GM19099 (cell line): Measurements from ENCODE around the gene PDE1A.

Source experiments
- POLR2A ChIP-seq: IDR thresholded peaks from 3 replicates; pipeline ENCODE4 v1.6.1; 2011; ENCODE audit warnings: low read depth; ENCODE audit not compliant: insufficient read length; ENCODE audit errors: extremely low read depth

The PDE1A gene

DNA sequence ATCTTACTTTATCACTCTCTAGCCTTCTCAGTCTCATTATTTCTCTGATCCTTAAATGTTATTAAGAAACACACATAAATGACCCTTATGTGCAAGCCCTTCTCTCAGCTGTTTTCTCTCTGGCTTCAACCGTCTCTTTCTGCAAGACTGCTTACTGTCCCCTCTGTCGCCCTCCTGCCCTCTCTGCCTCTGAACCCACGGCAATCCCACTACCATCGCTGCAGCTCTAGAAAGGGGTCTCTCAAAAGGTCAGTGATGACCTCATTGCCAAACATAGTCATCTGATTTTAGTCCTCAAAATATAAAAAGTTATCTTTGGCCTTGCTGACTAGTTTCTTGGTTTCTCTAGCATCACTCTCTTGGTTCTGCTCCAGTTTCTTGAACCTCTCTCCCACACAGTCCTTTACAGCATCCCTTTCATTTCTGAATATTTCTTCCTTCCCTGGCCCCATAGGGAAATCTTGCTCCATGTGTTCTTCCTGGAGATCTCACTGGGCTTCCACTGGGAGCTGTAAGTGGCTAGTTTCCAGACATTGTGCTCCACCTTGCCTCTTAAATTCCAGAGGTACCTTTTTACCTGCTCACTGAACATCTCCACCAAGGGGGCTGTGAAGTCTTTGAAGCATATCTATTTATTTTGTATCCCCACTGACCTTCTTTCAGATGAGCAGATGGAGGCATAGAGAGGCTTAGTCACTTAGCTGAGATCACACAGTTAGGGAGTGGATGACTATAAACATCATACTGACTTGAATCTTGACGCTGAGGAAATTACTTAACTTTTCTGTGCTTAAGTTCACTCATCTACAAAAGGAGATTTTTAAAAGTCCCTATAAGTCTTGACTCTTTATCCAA lies 96.2 kb downstream of the PDE1A start:
- TF ChIP-seq POLR2A, result no peak

- no peak for TF ChIP-seq POLR2A
Observed at GRCh38 chr2:182324665-182325064, 102.2 kb downstream of the PDE1A start.

- no peak for TF ChIP-seq POLR2A
Observed at GRCh38 chr2:182321096-182321495, 105.7 kb downstream of the PDE1A start.

GRCh38 chr2:182319556-182320505 lies 107.0 kb downstream of the PDE1A start:
- no peak for TF ChIP-seq POLR2A

- no peak for TF ChIP-seq POLR2A
Observed at GRCh38 chr2:182318466-182319220, 108.2 kb downstream of the PDE1A start.

DNA sequence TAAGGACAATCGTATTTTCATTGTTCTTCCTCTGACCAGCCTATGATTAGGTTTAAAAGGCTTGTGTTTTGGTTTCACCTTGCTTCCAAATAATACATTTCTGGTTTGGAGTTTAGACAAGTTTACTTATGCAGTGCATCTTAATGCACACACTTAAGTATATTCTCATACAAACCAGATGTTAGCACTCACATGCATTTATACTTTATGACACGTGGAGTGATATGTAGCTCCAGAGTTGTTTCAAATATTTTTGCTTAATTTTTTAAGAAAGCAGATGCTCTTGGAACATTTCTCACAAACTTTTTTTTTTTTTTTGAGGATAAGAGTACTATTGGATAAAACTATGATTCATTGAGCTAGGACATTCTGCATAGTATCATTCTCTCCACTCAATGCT lies 109.9 kb downstream of the PDE1A start:
- TF ChIP-seq POLR2A, result no peak

DNA sequence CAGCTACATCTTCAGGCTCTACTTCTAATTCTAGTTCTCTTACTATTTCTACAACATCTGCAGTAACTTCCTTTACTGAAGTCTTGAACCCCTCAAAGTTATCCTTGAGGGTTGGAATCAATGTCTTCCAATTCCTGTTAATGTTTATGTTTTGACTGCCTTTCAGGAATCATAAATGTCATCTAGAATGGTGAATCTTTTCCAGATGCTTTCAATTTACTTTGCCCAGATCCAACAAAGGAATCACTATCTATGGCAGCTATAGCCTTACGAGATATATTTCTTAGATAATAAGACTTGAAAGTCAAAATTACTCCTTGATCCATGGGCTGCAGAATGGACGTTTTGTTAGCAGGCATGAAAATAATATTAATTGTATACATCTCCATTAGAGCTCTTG lies 123.9 kb downstream of the PDE1A start:
- TF ChIP-seq POLR2A, result no peak

DNA sequence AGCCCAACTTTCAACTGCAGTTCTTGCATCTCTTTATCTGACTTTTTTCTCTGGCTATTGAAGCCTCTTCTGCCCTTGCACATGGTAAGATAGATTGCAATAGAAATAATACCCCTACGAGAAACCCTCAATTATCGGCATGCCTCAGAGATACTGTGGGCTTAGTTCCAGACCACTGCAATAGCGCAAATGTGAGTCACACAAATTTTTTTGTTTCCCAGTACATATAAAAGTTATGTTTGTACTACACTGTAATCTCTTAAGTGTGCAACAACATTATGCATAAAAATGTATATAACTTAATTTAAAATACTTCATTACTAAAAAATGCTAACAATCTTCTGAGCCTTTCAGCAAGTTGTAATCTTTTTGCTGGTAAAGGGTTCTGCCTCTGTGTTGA lies 124.7 kb downstream of the PDE1A start:
- TF ChIP-seq POLR2A, result no peak

DNA sequence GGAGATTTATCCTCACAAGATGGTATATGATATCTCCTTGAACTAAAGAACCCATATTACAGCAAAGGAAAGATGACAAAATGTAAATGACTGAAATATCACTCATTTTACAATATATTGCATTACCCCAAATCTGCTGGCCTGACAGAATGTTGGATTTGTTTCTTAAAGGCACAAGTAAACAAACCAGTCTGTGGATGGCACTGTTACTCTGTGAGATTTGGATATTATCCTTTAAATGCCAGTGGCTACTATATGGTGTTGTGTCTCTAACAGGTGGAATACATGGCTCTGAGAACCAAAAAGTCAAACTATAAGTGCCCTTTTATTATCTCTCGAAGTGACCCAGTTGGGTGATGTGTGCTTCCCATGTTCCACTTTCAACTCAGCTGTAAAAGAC lies 125.7 kb downstream of the PDE1A start:
- no peak for TF ChIP-seq POLR2A

DNA sequence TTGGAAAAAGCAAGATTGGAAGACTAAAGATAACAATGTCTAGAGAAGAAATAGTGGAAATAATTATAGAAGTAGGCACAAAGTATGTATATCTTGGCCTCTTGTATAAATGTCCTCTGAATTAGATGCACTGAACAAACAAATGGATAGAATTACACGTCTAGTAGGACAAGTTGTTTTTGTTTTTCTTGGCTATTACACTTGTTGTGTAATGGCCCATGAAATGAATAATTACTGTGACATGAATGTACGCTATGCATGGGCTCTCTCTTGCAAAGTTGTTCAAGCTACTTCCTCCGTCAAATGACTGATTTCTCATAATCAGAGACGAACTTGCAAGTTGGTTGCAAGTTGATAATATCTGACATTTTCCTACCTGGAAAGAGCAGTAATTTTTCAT lies 126.2 kb downstream of the PDE1A start:
- no peak for TF ChIP-seq POLR2A

DNA sequence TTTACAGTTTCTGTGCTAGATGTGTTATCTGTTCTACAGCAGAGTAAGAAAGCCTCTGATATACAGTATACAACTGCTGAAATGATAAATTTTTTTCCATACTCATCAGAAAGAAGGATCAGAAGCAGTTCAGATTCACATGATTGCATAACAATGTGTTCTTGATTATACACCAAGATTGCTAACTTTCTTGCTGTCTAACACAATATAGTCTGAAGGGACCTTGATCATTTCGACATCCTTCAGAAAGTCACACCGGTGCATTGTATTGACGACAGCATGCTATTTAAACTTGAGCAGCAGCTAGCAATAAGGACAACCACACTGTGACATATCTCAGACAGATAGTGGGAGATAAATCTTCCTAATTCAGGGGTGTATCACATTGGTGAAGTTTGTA lies 127.2 kb downstream of the PDE1A start:
- no peak for TF ChIP-seq POLR2A

DNA sequence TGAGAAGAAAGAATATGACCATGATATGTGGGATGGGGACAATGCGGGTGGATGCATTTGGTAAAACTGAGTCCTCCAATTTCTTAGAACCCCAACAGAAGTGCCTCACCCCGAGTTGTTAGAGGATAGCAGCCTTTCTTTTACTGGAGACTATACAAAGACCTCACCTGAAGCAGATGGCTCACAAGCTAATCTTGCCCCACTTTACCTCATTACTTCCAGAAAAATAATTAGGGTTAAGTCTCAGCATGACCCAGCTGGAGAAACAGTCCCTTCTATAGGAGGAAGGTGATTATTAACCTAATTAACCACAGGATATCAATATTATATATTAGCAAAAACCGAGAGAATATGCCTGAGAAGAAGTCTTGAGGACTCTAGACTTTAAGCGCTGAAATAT lies 128.4 kb downstream of the PDE1A start:
- no peak for TF ChIP-seq POLR2A

- TF ChIP-seq POLR2A, result no peak
Observed at GRCh38 chr2:182291296-182291695, 135.5 kb downstream of the PDE1A start.

- no peak for TF ChIP-seq POLR2A
Observed at GRCh38 chr2:182283512-182283911, 143.3 kb downstream of the PDE1A start.

DNA sequence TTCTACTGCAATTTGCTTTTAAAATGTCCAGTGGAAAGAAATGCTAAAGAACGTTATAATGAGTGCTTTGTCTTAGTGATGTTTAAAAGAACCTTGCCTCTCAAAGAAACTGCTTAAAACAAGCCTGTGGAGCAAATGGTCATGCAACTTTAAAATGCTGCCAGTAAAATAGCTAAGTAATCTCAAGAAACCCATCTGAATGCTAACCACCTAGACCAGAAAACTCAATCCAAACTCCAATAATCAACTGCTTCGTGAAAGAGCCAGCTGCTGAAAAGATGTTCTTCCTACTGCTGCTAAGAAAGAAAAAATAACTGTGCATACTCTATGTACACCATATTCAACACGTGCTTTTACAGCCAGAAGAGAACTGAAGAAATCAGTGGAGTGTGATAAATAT lies 145.6 kb downstream of the PDE1A start:
- TF ChIP-seq POLR2A, result no peak
